HepG2 (cell line): ENCODE results near the gene ITGB2. TPM values are rescaled to one million over a fixed set of nuclear protein-coding genes. Genes with fewer than 3 reads are reported as not detected.

Experiments used
- ATAC-seq: fragments of 200-7000 bp; cut with Tn5 transposase; 3 replicates; pipeline ENCODE4 v1.9.1; 2020; ENCODE audit warnings: mild to moderate bottlenecking, moderate library complexity
- BruUV-seq: library from RNA; stranded (reverse); fragments of 400-500 nt; replicated peaks from 2 replicates; lab custom pipeline; 2021; lab: Mats Ljungman, UMichigan
- CTCF ChIA-PET: fragments of 300-600 bp; formaldehyde crosslinking; extraction: SDS; loops from one replicate; lab custom pipeline; 2021; ENCODE audit warnings: low total read pairs, inconsistent platforms, low intra/inter-chr PET ratio; lab: Yijun Ruan, JAX
- POLR2A ChIA-PET: fragments of 350-600 bp; sonication (Branson Sonifier 250); formaldehyde crosslinking; loops from one replicate; lab custom pipeline; 2020; ENCODE audit warnings: antibody characterized with exemption, inconsistent platforms; lab: Yijun Ruan, JAX
- DNase-seq: peaks from one replicate; pipeline ENCODE4 v3.0.0-alpha.2; 2015; ENCODE audit warnings: low spot score
- FAIRE-seq: peaks from 3 replicates; lab custom pipeline; 2011; peaks lifted over from hg19 to GRCh38; lab: Jason Lieb, UNC
- H2AFZ ChIP-seq: one replicate; pipeline ENCODE4 v1.6.1; 2011; ENCODE audit warnings: low read length, inconsistent platforms
- H3K27ac ChIP-seq: fragments of 300-600 bp; 3 replicates; pipeline ENCODE4 v1.8.0; 2011; ENCODE audit warnings: mixed run types, mild to moderate bottlenecking, mixed read lengths, low read length, inconsistent platforms; ENCODE audit not compliant: insufficient read depth; ENCODE audit errors: extremely low read length
- H3K27me3 ChIP-seq, 2 experiments: fragments of 200-600 bp in 1 of 2; 2 replicates in 1 of 2; 3 replicates in 1 of 2; pipeline versions ENCODE4 v1.6.0 to v1.8.0; 2011; ENCODE audit warnings: low read length in 2 of 2, mild to moderate bottlenecking in 2 of 2, moderate library complexity in 2 of 2, inconsistent platforms in 1 of 2; ENCODE audit not compliant: insufficient read depth in 2 of 2, control insufficient read depth in 1 of 2
- H3K36me3 ChIP-seq, 2 experiments: fragments of 200-600 bp in 1 of 2; replicated peaks in 1 of 2; 2 replicates in 1 of 2; 3 replicates in 1 of 2; pipeline versions ENCODE4 v1.5.1 to v1.8.0; 2011; ENCODE audit warnings: low read length in 2 of 2, inconsistent platforms in 1 of 2; ENCODE audit not compliant: insufficient read depth in 2 of 2, control insufficient read depth in 1 of 2
- H3K4me1 ChIP-seq: 2 replicates; pipeline ENCODE4 v1.5.1; 2012; ENCODE audit warnings: low read length, inconsistent platforms; ENCODE audit not compliant: insufficient read depth
- H3K4me2 ChIP-seq: 2 replicates; pipeline ENCODE4 v1.6.0; 2011; ENCODE audit warnings: low read depth, low read length, inconsistent platforms
- H3K4me3 ChIP-seq, 3 experiments: fragments of 200-600 bp in 1 of 3; sonication (generic), shearing (Covaris generic) in 1 of 3; replicated peaks in 1 of 3; 2 replicates each; pipeline ENCODE4 v1.5.1; 2011 to 2016; ENCODE audit warnings: low read length in 3 of 3, inconsistent platforms in 2 of 3, low read depth in 2 of 3, mild to moderate bottlenecking in 2 of 3, control low read depth in 1 of 3, mixed read lengths in 1 of 3; ENCODE audit not compliant: insufficient read depth in 1 of 3
- H3K79me2 ChIP-seq: one replicate; pipeline ENCODE4 v1.6.1; 2011; ENCODE audit warnings: low read length, inconsistent platforms; ENCODE audit not compliant: insufficient read depth
- H3K9ac ChIP-seq: 2 replicates; pipeline ENCODE4 v1.6.0; 2011; ENCODE audit warnings: mild to moderate bottlenecking, low read depth, low read length, inconsistent platforms; ENCODE audit not compliant: insufficient read depth
- H3K9me3 ChIP-seq: 2 replicates; pipeline ENCODE4 v1.5.1; 2012; ENCODE audit warnings: mild to moderate bottlenecking, low read length
- H4K20me1 ChIP-seq: 2 replicates; pipeline ENCODE4 v1.6.0; 2011; ENCODE audit warnings: inconsistent platforms, mild to moderate bottlenecking, low read length, moderate library complexity; ENCODE audit not compliant: insufficient read depth
- BCLAF1 ChIP-seq: fragments of 450-650 bp; IDR thresholded peaks from 2 replicates; pipeline ENCODE4 v1.6.1; 2017; ENCODE audit warnings: mild to moderate bottlenecking
- FOXO4 ChIP-seq: sonication (generic); formaldehyde crosslinking; conservative IDR thresholded peaks from 2 replicates; pipeline ENCODE4 v1.8.1; 2023; ENCODE audit warnings: missing genetic modification reagents
- GABPB1 ChIP-seq: IDR thresholded peaks from 2 replicates; pipeline ENCODE4 v1.6.1; 2016; ENCODE audit warnings: mild to moderate bottlenecking, missing genetic modification reagents, moderate library complexity, missing compliant biosample characterization
- JUND ChIP-seq: sonication (generic); formaldehyde crosslinking; IDR thresholded peaks from 2 replicates; pipeline ENCODE4 v1.8.0; 2022; ENCODE audit warnings: mild to moderate bottlenecking, missing genetic modification reagents
- KDM2A ChIP-seq: sonication (generic); formaldehyde crosslinking; IDR thresholded peaks from 2 replicates; pipeline ENCODE4 v1.4.0; 2020; ENCODE audit warnings: low read depth, missing genetic modification reagents, borderline replicate concordance
- MAZ ChIP-seq, 2 experiments: sonication (generic) in 1 of 2; formaldehyde crosslinking in 1 of 2; IDR thresholded peaks; 2 replicates each; pipeline versions ENCODE4 v1.5.0 to v1.6.1; 2012 to 2020; ENCODE audit warnings: low read depth in 2 of 2, mild to moderate bottlenecking in 2 of 2, borderline replicate concordance in 1 of 2, improper control_type of control experiment in 1 of 2, low read length in 1 of 2, missing genetic modification reagents in 1 of 2, moderate library complexity in 1 of 2
- PAF1 ChIP-seq: IDR thresholded peaks from 2 replicates; pipeline ENCODE4 v1.6.1; 2016; ENCODE audit warnings: missing genetic modification reagents, missing compliant biosample characterization
- RBFOX2 ChIP-seq: fragments of 200-400 bp; formaldehyde crosslinking; IDR thresholded peaks from 2 replicates; pipeline ENCODE4 v1.6.1; 2017; ENCODE audit warnings: low read depth, mild to moderate bottlenecking, low read length
- RBM22 ChIP-seq: fragments of 200-400 bp; formaldehyde crosslinking; optimal IDR thresholded peaks from 2 replicates; pipeline ENCODE3; 2017; ENCODE audit warnings: mild to moderate bottlenecking, low read length, moderate library complexity
- SAP130 ChIP-seq: IDR thresholded peaks from 2 replicates; pipeline ENCODE4 v1.6.1; 2016; ENCODE audit warnings: low read depth
- SRSF1 ChIP-seq: fragments of 200-400 bp; formaldehyde crosslinking; optimal IDR thresholded peaks from 2 replicates; pipeline ENCODE3; 2017; ENCODE audit warnings: mild to moderate bottlenecking, low read depth, low read length, moderate library complexity
- ZFX ChIP-seq: sonication (generic); formaldehyde crosslinking; IDR thresholded peaks from 2 replicates; pipeline ENCODE4 v1.4.0; 2020; ENCODE audit warnings: mild to moderate bottlenecking, low read depth, missing genetic modification reagents, moderate library complexity
- ZMAT3 ChIP-seq: sonication (generic); formaldehyde crosslinking; conservative IDR thresholded peaks from 2 replicates; pipeline ENCODE4 v1.7.0; 2021; ENCODE audit warnings: missing genetic modification reagents
- ZNF687 ChIP-seq: sonication (generic); formaldehyde crosslinking; IDR thresholded peaks from 2 replicates; pipeline ENCODE4 v1.5.1; 2020; ENCODE audit warnings: mild to moderate bottlenecking, missing genetic modification reagents, moderate library complexity
- WGBS: methylation state at CpG from one replicate; pipeline ENCODE4 v1.1.6; 2017; ENCODE audit warnings: low lambda C conversion rate; 5-methylcytosine and 5-hydroxymethylcytosine counted together
- in situ Hi-C: cut with HindIII; loops from 2 replicates; pipeline ENCODE4 v1.10.0; 2017; ENCODE audit warnings: low pct_unique_long_range_greater_than_20kb; ENCODE audit not compliant: extremely low pct_ligation_motif_present
- intact Hi-C: fragments of 100-400 bp; cut with micrococcal nuclease; formaldehyde crosslinking; loops from one replicate; pipeline ENCODE4 v1.10.0; 2022; ENCODE audit not compliant: unreplicated experiment
- polyA plus RNA-seq, 8 experiments: library from polyadenylated mRNA; depleted of rRNA in 3 of 8; stranded (reverse) in 7 of 8; unstranded in 1 of 8; fragments of >200 nt; fragmentation: Illumina TruSeq in 4 of 8; extraction: Trizol in 4 of 8; gene quantifications; 2 replicates each; pipeline versions ENCODE4 v1.2.1 to v1.2.3, GENCODE V29; 2011 to 2016; ENCODE audit warnings: low read depth in 4 of 8, missing spikeins in 1 of 8, mixed read lengths in 1 of 8; ENCODE audit not compliant: insufficient read depth in 1 of 8
- total RNA-seq, 5 experiments: library from RNA; depleted of rRNA; stranded (reverse); fragments of >200 nt; fragmentation: Illumina TruSeq; extraction: Trizol; gene quantifications; 2 replicates each; pipeline ENCODE4 v1.2.3, GENCODE V29; 2016; ENCODE audit warnings: low read depth in 1 of 5

ITGB2 gene
- total and polyA plus RNA-seq, 2 of the 13 experiments (the other 11 are each of a cell fraction or from before 2014, with no cell fraction given): 4.2 to 18.0 TPM

GRCh38 chr21:44848821-44849521, 71.7 kb downstream of the ITGB2 start:
- Histone ChIP-seq H2AFZ (no peak overlapping the region), H4K20me1 (peaks cover 57% of the 10 kb centered on the region), H3K27ac (no peak overlapping the region), H3K4me1 (peaks cover 76% of the 10 kb centered on the region), H3K4me2 (no peak overlapping the region), H3K4me3 (no peak overlapping the region), H3K36me3 (peaks cover 27 to 50% of the 10 kb centered on the region in 2 experiments), H3K79me2 (peaks cover 10% of the 10 kb centered on the region), H3K27me3 (0 out of 5 replicates have a peak, but pooled peaks cover 0 to 5% of the 10 kb centered on the region in 2 experiments), H3K9ac (no peak overlapping the region), H3K9me3 (no peaks in the 10 kb centered on the region)
- intact Hi-C loops (loop anchor here (10.0 kb wide), 1 partner anchor 66 kb away; no protein-coding TSS in a partner anchor), in situ Hi-C loops (loop anchor here (5.0 kb wide), 2 partner anchors 47 to 63 kb away; partner anchors contain the start of gene UBE2G2)
- FAIRE-seq: no peak
- POLR2A ChIA-PET: interaction anchor here (2.0 kb wide), 1 partner anchor 25 kb away, joined by 6 read pairs; the partner anchor contains the start of gene PTTG1IP
- 95% methylated on average over 29 of the region's 36 CpGs for WGBS
- no peak for DNase-seq
- CTCF ChIA-PET: no interaction called here
- no peak for ATAC-seq
- BruUV-seq: no TSS peak
- TF ChIP-seq RBM22 (peak; percentile 85), KDM2A (0 out of 2 replicates have a peak, but pooled peaks have one; percentile 37), ZMAT3 (0 out of 2 replicates have a peak, but pooled peaks have one; percentile 16), PAF1 (CRISPR knock-in tag) (peak; percentile 58; the same call in 1 of the 2 replicates), JUND (CRISPR knock-in tag) (no peak), ZNF687 (CRISPR knock-in tag) (peak; percentile 65), ZFX (peak; percentile 20; the same call in 1 of the 2 replicates), BCLAF1 (no peak), FOXO4 (CRISPR knock-in tag) (no peak), GABPB1 (CRISPR knock-in tag) (0 out of 2 replicates have a peak, but pooled peaks have one; percentile 25), RBFOX2 (peak; percentile 51; the same call in 1 of the 2 replicates), MAZ (IDR thresholded peaks at IDR 0.05; ENCODE audit: borderline replicate concordance, low read depth, low read length) (no peak), MAZ (CRISPR knock-in tag; IDR thresholded peaks at IDR 0.05; ENCODE audit: low read depth) (no peak), SRSF1 (peak; percentile 54), SAP130 (CRISPR knock-in tag) (0 out of 2 replicates have a peak, but pooled peaks have one; percentile 11)
